Measurements from ENCODE around the gene DIP2C.
"Not testable (repeated sequence)": the region's sequence is repeated elsewhere in the genome, so short reads cannot be mapped to it uniquely, and the experiment has no call there.

The DIP2C gene

GRCh38 chr10:680745-681144 lies 8.7 kb downstream of the DIP2C start:
- DNase-seq (ENCODE audit: low read depth, low spot score), result no peak
- H3K4me3 ChIP-seq (ENCODE audit: low read length), result no peak overlapping the region

DNA sequence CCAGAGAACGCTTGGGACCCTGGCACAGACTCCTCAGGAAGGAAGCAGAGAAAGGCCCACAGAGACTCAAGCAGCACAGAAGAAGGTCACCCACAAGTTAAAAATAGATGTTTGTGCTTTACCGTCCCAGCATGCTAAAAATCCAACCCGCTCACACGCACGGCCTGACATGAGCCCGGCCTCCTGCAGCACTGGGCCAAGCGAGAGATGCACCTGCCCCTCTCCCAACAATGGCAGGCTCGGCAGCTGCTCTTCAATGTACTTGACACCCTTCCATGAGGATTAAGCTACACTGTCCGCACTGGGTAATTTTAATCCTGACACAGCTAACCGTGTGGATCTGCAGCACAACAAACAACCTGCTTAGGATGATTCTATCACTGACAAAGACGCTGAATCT lies 9.3 kb downstream of the DIP2C start:
- no peak for DNase-seq (ENCODE audit: low read depth, low spot score)
- H3K4me3 ChIP-seq (ENCODE audit: low read length), result no peak overlapping the region

GRCh38 chr10:679556-679955 lies 9.9 kb downstream of the DIP2C start:
- no peak overlapping the region for H3K4me3 ChIP-seq (ENCODE audit: low read length)
- DNase-seq (ENCODE audit: low read depth, low spot score), result no peak

GRCh38 chr10:678662-679005 lies 10.8 kb downstream of the DIP2C start:
- H3K4me3 ChIP-seq (ENCODE audit: low read length); DNase-seq (ENCODE audit: low read depth, low spot score): not testable (repeated sequence)

DNA sequence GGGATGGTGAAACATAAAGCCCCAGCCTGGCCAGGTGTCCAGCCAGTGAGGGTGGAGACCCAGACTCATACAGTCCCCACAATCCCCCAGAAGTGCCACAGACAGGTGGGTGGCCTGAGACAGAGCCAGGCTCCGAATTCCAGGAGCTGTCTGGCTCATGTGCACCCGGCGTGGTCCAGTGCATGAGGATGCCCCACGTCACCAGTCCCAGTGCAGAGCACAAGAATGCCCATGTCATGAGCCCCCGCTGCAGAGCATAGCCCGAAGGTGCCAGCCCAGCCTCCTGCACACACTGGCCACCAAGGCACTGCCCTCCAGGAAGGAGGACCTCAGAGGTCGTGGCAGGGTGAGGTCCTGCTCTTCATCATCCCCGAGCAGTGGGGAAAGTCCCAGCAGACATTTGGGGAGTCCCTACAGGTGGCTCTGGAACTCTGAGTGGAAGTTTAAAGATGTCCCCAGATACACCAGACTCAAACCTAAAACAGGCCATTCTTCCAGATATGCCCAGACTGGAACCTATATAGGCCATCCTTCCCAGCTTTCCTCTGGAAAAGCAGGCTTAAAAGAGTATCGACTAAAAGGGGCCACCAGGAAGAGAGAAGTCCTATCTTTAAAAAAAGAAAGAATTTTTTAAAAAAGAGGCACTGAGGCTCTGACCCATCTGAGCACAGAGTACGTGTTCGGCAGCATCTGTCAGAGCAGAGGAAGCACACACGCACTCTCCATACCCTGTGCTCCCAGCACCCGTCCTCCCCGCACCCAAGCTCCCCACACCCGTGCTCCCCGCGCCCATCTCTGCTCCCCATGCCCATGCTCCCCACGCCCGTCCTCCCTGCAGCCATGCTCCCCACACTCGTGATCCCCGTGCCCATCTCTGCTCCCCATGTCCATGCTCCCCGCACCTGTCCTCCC lies 11.5 kb downstream of the DIP2C start:
- H3K4me3 ChIP-seq (ENCODE audit: low read length), result no peak overlapping the region
- no peak for DNase-seq (ENCODE audit: low read depth, low spot score)

GRCh38 chr10:677038-677437 lies 12.4 kb downstream of the DIP2C start:
- H3K4me3 ChIP-seq (ENCODE audit: low read length), result no peak overlapping the region
- no peak for DNase-seq (ENCODE audit: low read depth, low spot score)

DNA sequence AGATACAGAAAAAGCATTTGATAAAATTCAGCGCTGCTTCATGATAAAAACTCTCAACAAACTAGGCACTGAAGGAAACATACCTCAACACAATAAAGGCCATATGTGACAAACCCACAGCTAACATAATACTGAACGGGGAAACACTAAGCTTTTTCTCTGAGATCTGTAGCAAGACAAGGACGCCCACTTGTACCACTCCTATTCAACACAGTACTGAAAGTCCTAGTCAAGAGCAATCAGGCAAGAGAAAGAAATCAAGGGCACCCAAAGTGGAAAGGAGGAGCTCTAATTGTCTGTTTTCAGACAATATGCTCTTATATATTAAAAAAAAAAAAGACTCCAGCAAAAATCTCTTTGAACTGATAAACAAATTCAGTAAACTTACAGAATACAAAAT lies 13.3 kb downstream of the DIP2C start:
- DNase-seq (ENCODE audit: low read depth, low spot score), result no peak

DNA sequence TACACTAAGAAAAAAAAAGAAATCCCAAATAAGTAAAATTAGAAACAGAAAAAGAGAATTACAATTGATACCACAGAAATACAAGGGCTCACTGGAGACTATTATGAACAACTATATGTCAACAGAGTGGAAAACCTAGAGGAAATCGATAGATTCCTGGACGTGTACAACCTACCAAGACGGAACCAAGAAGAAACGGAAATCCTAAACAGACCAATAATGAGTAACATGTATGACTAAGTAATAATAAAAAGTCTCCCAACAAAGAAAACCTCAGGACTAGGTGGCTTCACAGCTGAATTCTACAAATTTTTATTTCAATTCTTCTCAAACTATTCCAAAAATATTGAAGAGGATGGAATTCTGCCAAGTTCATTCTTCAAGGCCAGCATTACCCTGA lies 13.9 kb downstream of the DIP2C start:
- H3K4me3 ChIP-seq (ENCODE audit: low read length), result no peak overlapping the region
- DNase-seq (ENCODE audit: low read depth, low spot score), result no peak

More for the DNA sequence above, 13.3 kb downstream of the DIP2C start:
- no peak overlapping the region for H3K4me3 ChIP-seq (ENCODE audit: low read length)

GRCh38 chr10:673492-673891 lies 16.0 kb downstream of the DIP2C start:
- no peak for DNase-seq (ENCODE audit: low read depth, low spot score)
- H3K4me3 ChIP-seq (ENCODE audit: low read length), result no peak overlapping the region

- no peak overlapping the region for H3K4me3 ChIP-seq (ENCODE audit: low read length)
Measured at GRCh38 chr10:672992-673391, 16.5 kb downstream of the DIP2C start.

GRCh38 chr10:672203-672602 lies 17.3 kb downstream of the DIP2C start:
- no peak overlapping the region for H3K4me3 ChIP-seq (ENCODE audit: low read length)
- DNase-seq (ENCODE audit: low read depth, low spot score), result no peak

More at GRCh38 chr10:672992-673391, 16.5 kb downstream of the DIP2C start:
- DNase-seq (ENCODE audit: low read depth, low spot score), result no peak

DNA sequence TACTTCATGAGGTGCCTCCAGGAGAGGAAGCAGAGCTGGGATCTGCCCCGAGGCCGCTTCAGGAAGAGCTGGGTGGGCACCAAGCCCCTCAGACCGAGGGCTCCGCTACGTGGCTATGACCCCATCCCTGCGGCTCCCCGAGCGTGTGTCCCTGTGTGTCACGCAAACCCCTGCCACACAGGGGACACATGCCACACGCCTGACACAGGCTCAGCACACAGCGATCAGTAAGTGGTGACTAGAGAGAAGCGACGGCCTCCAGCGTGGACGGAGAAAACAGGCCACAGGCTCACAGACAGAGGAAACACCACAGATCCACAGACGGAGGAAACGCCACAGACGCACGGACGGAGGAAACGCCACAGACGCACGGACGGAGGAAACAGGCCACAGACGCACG lies 18.5 kb downstream of the DIP2C start:
- no peak overlapping the region for H3K4me3 ChIP-seq (ENCODE audit: low read length)
- DNase-seq (ENCODE audit: low read depth, low spot score), result no peak

DNA sequence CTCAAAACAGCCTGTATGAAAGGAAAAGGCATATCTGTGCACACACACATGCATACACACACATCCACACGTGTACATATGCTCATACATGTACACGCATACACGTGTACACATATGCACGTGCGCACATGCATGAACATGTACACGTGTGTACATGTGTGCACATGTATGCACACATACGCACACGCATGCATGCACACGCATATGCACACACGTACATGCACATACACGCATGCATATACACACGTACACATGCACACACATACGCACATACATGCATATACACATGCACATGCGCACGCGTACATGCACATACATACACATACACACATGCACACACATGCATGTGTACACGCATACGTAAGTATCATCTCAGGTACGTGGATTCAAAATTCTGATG lies 19.4 kb downstream of the DIP2C start:
- H3K4me3 ChIP-seq (ENCODE audit: low read length), result no peak overlapping the region
- no peak for DNase-seq (ENCODE audit: low read depth, low spot score)

GRCh38 chr10:668786-669485 lies 20.5 kb downstream of the DIP2C start:
- no peak for DNase-seq (ENCODE audit: low read depth, low spot score)
- no peak overlapping the region for H3K4me3 ChIP-seq (ENCODE audit: low read length)

GRCh38 chr10:667602-668143 lies 21.8 kb downstream of the DIP2C start:
- H3K4me3 ChIP-seq (ENCODE audit: low read length), result no peak overlapping the region

DNA sequence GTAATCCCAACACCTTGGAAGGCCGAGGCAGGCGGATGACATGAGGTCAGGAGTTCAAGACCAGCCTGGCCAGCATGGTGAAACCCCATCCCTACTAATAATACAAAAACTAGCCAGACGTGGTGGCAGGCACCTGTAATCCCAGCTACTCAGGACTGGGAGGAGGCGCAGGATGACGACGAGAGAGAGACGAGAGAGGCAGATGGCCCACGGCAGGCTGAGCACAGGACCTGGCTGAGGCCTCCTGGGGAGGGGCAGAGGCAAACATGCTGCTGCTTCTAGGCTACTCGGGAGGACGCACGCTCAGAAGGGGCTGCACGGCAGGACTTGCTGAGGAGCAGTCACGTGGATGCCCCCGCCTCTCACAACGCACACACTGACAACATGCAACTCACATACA lies 22.4 kb downstream of the DIP2C start:
- H3K4me3 ChIP-seq (ENCODE audit: low read length), result no peak overlapping the region
- DNase-seq (ENCODE audit: low read depth, low spot score), result no peak

More at GRCh38 chr10:667602-668143, 21.8 kb downstream of the DIP2C start:
- DNase-seq (ENCODE audit: low read depth, low spot score), result no peak

DNA sequence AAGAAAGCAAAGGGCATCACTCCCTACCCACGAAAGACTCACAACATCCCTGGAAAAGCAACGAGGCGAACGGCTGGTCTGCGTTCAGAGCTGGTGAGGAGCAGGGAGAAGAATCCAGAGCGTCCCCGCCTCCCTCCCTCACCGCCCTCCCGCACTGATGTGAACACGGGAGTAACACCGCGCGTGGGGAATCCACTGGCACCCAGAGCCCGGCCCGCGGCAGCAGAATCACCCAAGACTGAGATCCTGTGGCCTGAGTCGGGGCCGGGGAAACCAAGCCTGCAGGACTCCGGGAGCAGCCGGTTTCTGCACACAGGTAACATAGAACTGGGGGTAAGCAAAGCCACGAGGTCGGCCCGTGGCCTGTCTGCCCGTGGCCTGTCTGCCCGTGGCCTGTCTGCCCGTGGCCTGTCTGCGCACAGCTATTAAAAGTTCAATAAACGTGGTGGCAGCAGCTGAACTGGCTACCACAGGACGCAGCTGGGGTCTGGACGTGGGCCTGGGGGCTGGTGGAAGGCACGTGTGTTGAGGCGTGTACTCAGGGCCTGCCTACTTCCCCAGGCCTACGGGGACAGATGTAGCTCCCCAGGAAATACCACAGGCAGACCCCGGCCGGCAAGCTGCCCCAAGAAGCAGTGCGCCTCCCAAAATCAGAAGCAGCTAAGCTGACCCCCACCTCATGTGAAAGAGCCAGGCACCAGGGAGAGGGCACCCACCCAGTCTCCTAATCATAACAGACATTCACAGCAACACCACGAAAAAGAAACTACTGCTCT lies 23.0 kb downstream of the DIP2C start:
- DNase-seq (ENCODE audit: low read depth, low spot score), result no peak
- no peak overlapping the region for H3K4me3 ChIP-seq (ENCODE audit: low read length)

DNA sequence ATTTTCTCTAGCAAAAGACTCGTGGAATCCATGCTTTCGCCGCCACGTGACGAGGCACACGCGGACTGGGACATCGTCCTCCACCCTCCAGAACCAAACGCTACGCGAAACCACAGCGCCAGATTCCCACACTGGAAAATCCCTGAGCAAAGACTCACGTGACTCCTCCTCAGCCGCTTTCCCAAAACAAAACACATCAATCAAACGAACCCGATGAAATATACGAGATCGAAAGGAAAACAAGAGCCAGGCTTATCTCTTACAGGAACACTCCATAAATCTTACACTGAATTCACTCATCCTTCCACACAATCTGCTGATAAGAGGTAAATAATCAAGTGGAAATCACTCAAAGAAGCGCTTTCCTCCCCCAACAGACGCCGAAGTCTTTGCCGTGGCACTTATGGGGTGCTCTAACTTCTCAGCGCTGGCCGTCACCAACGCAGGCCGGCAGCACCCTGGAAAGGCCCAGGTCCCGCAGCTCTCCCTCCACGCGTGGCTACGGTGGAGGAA lies 23.8 kb downstream of the DIP2C start:
- DNase-seq (ENCODE audit: low read depth, low spot score), result no peak
- H3K4me3 ChIP-seq (ENCODE audit: low read length), result no peak overlapping the region

- no peak for DNase-seq (ENCODE audit: low read depth, low spot score)
Measured at GRCh38 chr10:664893-665292, 24.6 kb downstream of the DIP2C start.

More at GRCh38 chr10:664893-665292, 24.6 kb downstream of the DIP2C start:
- H3K4me3 ChIP-seq (ENCODE audit: low read length), result no peak overlapping the region

Measured in Jurkat, Clone E6-1 (cell line).